SK-N-SH (cell line): ENCODE data around the gene EXOC4. TPM values are rescaled to one million over a fixed set of nuclear protein-coding genes. Genes with fewer than 3 reads are reported as not detected.
A peak's percentile ranks its signal among the peaks of the same experiment; 100 is the strongest.

Source experiments
- CTCF ChIA-PET: fragments of 300-600, 350-600 bp; formaldehyde crosslinking; extraction: SDS; loops from one replicate; lab custom pipeline; 2021; lab: Yijun Ruan, JAX
- POLR2A ChIA-PET: fragments of 350-600 bp; sonication (Branson Sonifier 250); formaldehyde crosslinking; extraction: SDS; loops from one replicate; lab custom pipeline; 2020; ENCODE audit warnings: antibody characterized with exemption, inconsistent platforms; lab: Yijun Ruan, JAX
- DNase-seq: peaks from one replicate; pipeline ENCODE4 v3.0.0; 2012
- H2AFZ ChIP-seq: fragments of 200-600 bp; sonication (generic); 2 replicates; pipeline ENCODE4 v1.8.1; 2016; ENCODE audit warnings: antibody characterized with exemption, mild to moderate bottlenecking, low read depth
- H3F3A ChIP-seq: fragments of 200-600 bp; sonication (generic); replicated peaks from 2 replicates; pipeline ENCODE3; 2016; ENCODE audit warnings: antibody characterized with exemption, mild to moderate bottlenecking; ENCODE audit not compliant: insufficient read depth
- H3K27ac ChIP-seq, 2 experiments: fragments of 200-500 bp in 1 of 2; fragments of 200-600 bp in 1 of 2; sonication (Bioruptor generic) in 1 of 2; sonication (generic), shearing (Covaris generic) in 1 of 2; 2 replicates each; pipeline versions ENCODE4 v1.5.1 to v1.6.1; 2014 to 2016; ENCODE audit warnings: low read depth in 2 of 2, inconsistent platforms in 1 of 2, low read length in 1 of 2, mild to moderate bottlenecking in 1 of 2, mixed read lengths in 1 of 2
- H3K27me3 ChIP-seq: fragments of 200-600 bp; sonication (generic), shearing (Covaris generic); 2 replicates; pipeline ENCODE4 v1.6.1; 2016; ENCODE audit warnings: mixed run types; ENCODE audit not compliant: insufficient read depth
- H3K36me3 ChIP-seq, 2 experiments: fragments of 200-500 bp in 1 of 2; fragments of 200-600 bp in 1 of 2; sonication (Bioruptor generic) in 1 of 2; sonication (generic) in 1 of 2; replicated peaks in 1 of 2; 2 replicates each; pipeline versions ENCODE3 to v1.5.1; 2014 to 2016; ENCODE audit warnings: low read length in 1 of 2, mild to moderate bottlenecking in 1 of 2; ENCODE audit not compliant: insufficient read depth in 2 of 2, control insufficient read depth in 1 of 2
- H3K4me1 ChIP-seq, 2 experiments: fragments of 200-500 bp in 1 of 2; fragments of 200-600 bp in 1 of 2; sonication (Bioruptor generic) in 1 of 2; sonication (generic), shearing (Covaris generic) in 1 of 2; 2 replicates each; pipeline versions ENCODE4 v1.5.1 to v1.6.1; 2014 to 2016; ENCODE audit warnings: low read depth in 1 of 2, low read length in 1 of 2, mixed run types in 1 of 2; ENCODE audit not compliant: insufficient read depth in 2 of 2, control insufficient read depth in 1 of 2
- H3K4me2 ChIP-seq: fragments of 200-600 bp; sonication (generic), shearing (Covaris generic); 2 replicates; pipeline ENCODE4 v1.6.1; 2017; ENCODE audit warnings: mixed run types
- H3K4me3 ChIP-seq, 2 experiments: fragments of 200-500 bp in 1 of 2; fragments of 200-600 bp in 1 of 2; sonication (Bioruptor generic) in 1 of 2; sonication (generic), shearing (Covaris generic) in 1 of 2; 2 replicates each; pipeline versions ENCODE4 v1.5.1 to v1.8.1; 2014 to 2016; ENCODE audit warnings: low read depth in 2 of 2, inconsistent platforms in 1 of 2, low read length in 1 of 2, mild to moderate bottlenecking in 1 of 2, mixed read lengths in 1 of 2, moderate library complexity in 1 of 2
- H3K79me2 ChIP-seq: fragments of 200-600 bp; sonication (generic); 2 replicates; pipeline ENCODE4 v1.8.1; 2017; ENCODE audit warnings: mild to moderate bottlenecking; ENCODE audit not compliant: insufficient read depth
- H3K9ac ChIP-seq: fragments of 200-600 bp; sonication (generic); 2 replicates; pipeline ENCODE4 v1.6.1; 2017; ENCODE audit warnings: mixed run types
- H3K9me2 ChIP-seq: fragments of 200-600 bp; sonication (generic); 2 replicates; pipeline ENCODE4 v1.6.1; 2017; ENCODE audit warnings: mixed run types
- H3K9me3 ChIP-seq: fragments of 200-600 bp; sonication (generic); 2 replicates; pipeline ENCODE4 v1.6.1; 2017; ENCODE audit warnings: mixed run types, mild to moderate bottlenecking, moderate library complexity
- H4K20me1 ChIP-seq: fragments of 200-600 bp; sonication (generic); 2 replicates; pipeline ENCODE4 v1.6.1; 2017; ENCODE audit warnings: mild to moderate bottlenecking, mixed run types; ENCODE audit not compliant: insufficient read depth
- ELF1 ChIP-seq: IDR thresholded peaks from 2 replicates; pipeline ENCODE4 v1.4.0; 2012
- EZH2phosphoT487 ChIP-seq: fragments of 200-600 bp; sonication (generic); IDR thresholded peaks from 2 replicates; pipeline ENCODE4 v1.6.1; 2017; ENCODE audit warnings: low read depth, mixed run types, mild to moderate bottlenecking, antibody characterized with exemption, moderate library complexity, borderline replicate concordance
- FOSL2 ChIP-seq: IDR thresholded peaks from 2 replicates; pipeline ENCODE4 v1.4.0; 2012; ENCODE audit warnings: low read depth, mild to moderate bottlenecking, moderate library complexity, borderline replicate concordance
- FOXJ3 ChIP-seq: sonication (generic); formaldehyde crosslinking; IDR thresholded peaks from 2 replicates; pipeline ENCODE4 v1.5.1; 2020; ENCODE audit warnings: mild to moderate bottlenecking, missing genetic modification reagents
- FOXM1 ChIP-seq: IDR thresholded peaks from 2 replicates; pipeline ENCODE4 v1.4.0; 2012; ENCODE audit warnings: low read depth, mild to moderate bottlenecking
- GATA2 ChIP-seq: sonication (generic); formaldehyde crosslinking; IDR thresholded peaks from 2 replicates; pipeline ENCODE4 v1.5.0; 2020; ENCODE audit warnings: mild to moderate bottlenecking, missing genetic modification reagents
- IRF3 ChIP-seq: fragments of 150-350 bp; IDR thresholded peaks from 2 replicates; pipeline ENCODE4 v1.6.1; 2016; ENCODE audit warnings: mild to moderate bottlenecking, low read depth, low read length
- JUND ChIP-seq: IDR thresholded peaks from 2 replicates; pipeline ENCODE4 v1.4.0; 2012
- MAX ChIP-seq: IDR thresholded peaks from 2 replicates; pipeline ENCODE4 v1.4.0; 2012; ENCODE audit warnings: low read depth
- MXI1 ChIP-seq: IDR thresholded peaks from 2 replicates; pipeline ENCODE4 v1.6.1; 2012; ENCODE audit warnings: mild to moderate bottlenecking, low read depth, low read length, improper control_type of control experiment
- NFIC ChIP-seq: IDR thresholded peaks from 2 replicates; pipeline ENCODE4 v1.4.0; 2012; ENCODE audit warnings: borderline replicate concordance
- NRF1 ChIP-seq: IDR thresholded peaks from 2 replicates; pipeline ENCODE4 v1.6.1; 2012; ENCODE audit warnings: low read depth, mild to moderate bottlenecking, low read length
- RAD21 ChIP-seq: IDR thresholded peaks from 2 replicates; pipeline ENCODE4 v1.6.1; 2012; ENCODE audit warnings: mild to moderate bottlenecking, low read length
- RFX5 ChIP-seq: IDR thresholded peaks from 2 replicates; pipeline ENCODE4 v1.6.1; 2012; ENCODE audit warnings: mild to moderate bottlenecking, improper control_type of control experiment, low read length
- SIN3A ChIP-seq: IDR thresholded peaks from 2 replicates; pipeline ENCODE4 v1.6.1; 2012; ENCODE audit warnings: low read depth, mild to moderate bottlenecking, low read length, moderate library complexity, borderline replicate concordance
- SMC3 ChIP-seq: IDR thresholded peaks from 2 replicates; pipeline ENCODE4 v1.6.1; 2012; ENCODE audit warnings: low read depth, low read length, improper control_type of control experiment
- TCF12 ChIP-seq: IDR thresholded peaks from 2 replicates; pipeline ENCODE4 v1.4.0; 2012
- USF1 ChIP-seq: IDR thresholded peaks from 2 replicates; pipeline ENCODE4 v1.4.0; 2012; ENCODE audit warnings: low read depth, borderline replicate concordance
- WGBS: methylation state at CpG from one replicate; pipeline ENCODE4 v1.1.6; 2017; ENCODE audit warnings: low lambda C conversion rate; 5-methylcytosine and 5-hydroxymethylcytosine counted together
- polyA plus RNA-seq, 3 experiments: library from polyadenylated mRNA; depleted of rRNA; stranded (reverse); fragments of >200 nt; gene quantifications; 2 replicates each; pipeline ENCODE4 v1.2.3, GENCODE V29; 2012

EXOC4 gene
- polyA plus RNA-seq, 1 of the 3 experiments (the other 2 are of a cell fraction), result 37.3 TPM

GRCh38 chr7:133502972-133503371 is 250.1 kb downstream of the EXOC4 start:
- no peak overlapping the region for H3K9ac ChIP-seq
- WGBS, result 100% methylated on average over 1 of the region's 1 CpG
- H3K36me3 ChIP-seq, result no peaks in the 10 kb centered on the region
- no peaks in the 10 kb centered on the region for H3K9me2 ChIP-seq
- peaks cover 7% of the 10 kb centered on the region; the same call in 1 of the 2 replicates for H3K79me2 ChIP-seq
- peaks cover 12 to 19% of the 10 kb centered on the region in 2 experiments; a peak in 3 of 4 replicates for H3K4me1 ChIP-seq
- H3K9me3 ChIP-seq, result no peaks in the 10 kb centered on the region
- H3K4me2 ChIP-seq, result no peak overlapping the region
- H3K27ac ChIP-seq, result no peak overlapping the region
- H4K20me1 ChIP-seq, result peaks cover 7% of the 10 kb centered on the region
- H3K4me3 ChIP-seq, result no peak overlapping the region
- CTCF ChIA-PET, result no interaction called here
- H2AFZ ChIP-seq, result no peak overlapping the region
- H3K27me3 ChIP-seq, result no peaks in the 10 kb centered on the region
- TF ChIP-seq USF1, result no peak
- no peak for TF ChIP-seq FOXM1
- TF ChIP-seq MAX, result no peak
- no peak for TF ChIP-seq SIN3A
- TF ChIP-seq RFX5, result no peak
- TF ChIP-seq NRF1, result no peak
- TF ChIP-seq EZH2phosphoT487, result no peak
- no peak for TF ChIP-seq NFIC
- TF ChIP-seq JUND, result no peak
- no peak for TF ChIP-seq SMC3
- TF ChIP-seq GATA2 (CRISPR knock-in tag), result no peak
- no peak for TF ChIP-seq MXI1
- TF ChIP-seq RAD21, result no peak
- no peak for TF ChIP-seq IRF3
- no peak for TF ChIP-seq FOXJ3
- no peak for DNase-seq
- POLR2A ChIA-PET, result no interaction called here
- peaks cover 6% of the 10 kb centered on the region for H3F3A ChIP-seq

GRCh38 chr7:133504825-133505224 is 251.9 kb downstream of the EXOC4 start:
- Histone ChIP-seq H3K9me2 (no peaks in the 10 kb centered on the region), H3K9me3 (no peaks in the 10 kb centered on the region), H3K4me2 (no peak overlapping the region), H3F3A (peaks cover 6% of the 10 kb centered on the region), H3K4me1 (peaks cover 12 to 19% of the 10 kb centered on the region in 2 experiments; a peak in 3 of 4 replicates), H4K20me1 (peaks cover 7% of the 10 kb centered on the region), H3K4me3 (no peak overlapping the region), H3K79me2 (peaks cover 7% of the 10 kb centered on the region; the same call in 1 of the 2 replicates), H3K27me3 (no peaks in the 10 kb centered on the region), H2AFZ (no peak overlapping the region), H3K9ac (no peak overlapping the region), H3K27ac (0 out of 4 replicates have a peak overlapping the region, but pooled peaks of 1 of the 2 experiments have one; percentile 0), H3K36me3 (no peaks in the 10 kb centered on the region)
- DNase-seq, result no peak
- WGBS, result 74% methylated on average over 3 of the region's 3 CpGs
- CTCF ChIA-PET, result interaction anchor here (0.8 to 1.3 kb wide), 3 partner anchors 9 to 107 kb away, joined by 3 read pairs; no protein-coding TSS in a partner anchor
- POLR2A ChIA-PET, result interaction anchor here (1.0 kb wide), 1 partner anchor 21 kb away, joined by 3 read pairs; no protein-coding TSS in a partner anchor
- peak; percentile 34; the same call in 1 of the 2 replicates for TF ChIP-seq FOSL2
- TF ChIP-seq JUND, result 0 out of 2 replicates have a peak, but pooled peaks have one; percentile 5
- TF ChIP-seq ELF1, result no peak
- no peak for TF ChIP-seq TCF12
